PC-3 (cell line): ENCODE measurements around the gene NPEPL1.

ENCODE experiments used
- EZH2 ChIP-seq: fragments of 300-600 bp; sonication (generic); IDR thresholded peaks from one replicate; pipeline ENCODE4 v1.6.1; 2017; ENCODE audit warnings: antibody characterized with exemption, mild to moderate bottlenecking, low read length; ENCODE audit not compliant: unreplicated experiment
- EZH2phosphoT487 ChIP-seq: fragments of 300-600 bp; sonication (generic); IDR thresholded peaks from 2 replicates; pipeline ENCODE4 v1.6.1; 2018; ENCODE audit warnings: mild to moderate bottlenecking, antibody characterized with exemption, low read length, borderline replicate concordance
- TF ChIP-seq, protein P1 (sequence below): fragments of 300-600 bp; sonication (generic); conservative IDR thresholded peaks from 2 replicates; pipeline ENCODE4 v1.5.1; 2017; ENCODE audit warnings: antibody characterized with exemption, low read depth, mild to moderate bottlenecking, low read length

DNA sequence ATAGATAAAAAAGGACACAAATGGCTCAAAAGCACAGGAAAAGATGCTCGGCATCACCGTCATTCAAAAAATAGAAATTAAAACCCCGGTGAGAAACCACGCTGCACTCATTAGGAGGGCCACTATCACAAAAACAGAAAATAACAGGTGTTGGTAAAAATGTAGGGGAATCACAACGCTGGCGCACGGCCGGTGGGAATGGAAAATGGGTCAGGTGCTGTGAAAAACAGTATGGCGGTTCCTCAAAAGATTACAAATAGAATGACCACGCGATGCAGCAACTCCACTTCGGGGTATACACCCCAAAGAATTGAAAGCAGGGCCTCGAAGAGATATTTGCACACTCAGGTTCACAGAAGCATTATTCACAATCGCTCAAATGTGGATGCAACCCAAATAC lies 28.3 kb downstream of the NPEPL1 start:
- TF ChIP-seq, protein P1, sequence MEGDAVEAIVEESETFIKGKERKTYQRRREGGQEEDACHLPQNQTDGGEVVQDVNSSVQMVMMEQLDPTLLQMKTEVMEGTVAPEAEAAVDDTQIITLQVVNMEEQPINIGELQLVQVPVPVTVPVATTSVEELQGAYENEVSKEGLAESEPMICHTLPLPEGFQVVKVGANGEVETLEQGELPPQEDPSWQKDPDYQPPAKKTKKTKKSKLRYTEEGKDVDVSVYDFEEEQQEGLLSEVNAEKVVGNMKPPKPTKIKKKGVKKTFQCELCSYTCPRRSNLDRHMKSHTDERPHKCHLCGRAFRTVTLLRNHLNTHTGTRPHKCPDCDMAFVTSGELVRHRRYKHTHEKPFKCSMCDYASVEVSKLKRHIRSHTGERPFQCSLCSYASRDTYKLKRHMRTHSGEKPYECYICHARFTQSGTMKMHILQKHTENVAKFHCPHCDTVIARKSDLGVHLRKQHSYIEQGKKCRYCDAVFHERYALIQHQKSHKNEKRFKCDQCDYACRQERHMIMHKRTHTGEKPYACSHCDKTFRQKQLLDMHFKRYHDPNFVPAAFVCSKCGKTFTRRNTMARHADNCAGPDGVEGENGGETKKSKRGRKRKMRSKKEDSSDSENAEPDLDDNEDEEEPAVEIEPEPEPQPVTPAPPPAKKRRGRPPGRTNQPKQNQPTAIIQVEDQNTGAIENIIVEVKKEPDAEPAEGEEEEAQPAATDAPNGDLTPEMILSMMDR = no peak
- no peak for TF ChIP-seq EZH2
- TF ChIP-seq EZH2phosphoT487 = no peak
